CD4-positive, alpha-beta T cell treated with Interleukin-2 at 100 ng/mL for 4 hours (primary cell): ENCODE results near the gene KANSL1.

ENCODE experiments used
- DNase-seq: peaks from one replicate; pipeline ENCODE4 v3.0.0-alpha.2; 2020; ENCODE audit warnings: low spot score

The KANSL1 gene

DNA sequence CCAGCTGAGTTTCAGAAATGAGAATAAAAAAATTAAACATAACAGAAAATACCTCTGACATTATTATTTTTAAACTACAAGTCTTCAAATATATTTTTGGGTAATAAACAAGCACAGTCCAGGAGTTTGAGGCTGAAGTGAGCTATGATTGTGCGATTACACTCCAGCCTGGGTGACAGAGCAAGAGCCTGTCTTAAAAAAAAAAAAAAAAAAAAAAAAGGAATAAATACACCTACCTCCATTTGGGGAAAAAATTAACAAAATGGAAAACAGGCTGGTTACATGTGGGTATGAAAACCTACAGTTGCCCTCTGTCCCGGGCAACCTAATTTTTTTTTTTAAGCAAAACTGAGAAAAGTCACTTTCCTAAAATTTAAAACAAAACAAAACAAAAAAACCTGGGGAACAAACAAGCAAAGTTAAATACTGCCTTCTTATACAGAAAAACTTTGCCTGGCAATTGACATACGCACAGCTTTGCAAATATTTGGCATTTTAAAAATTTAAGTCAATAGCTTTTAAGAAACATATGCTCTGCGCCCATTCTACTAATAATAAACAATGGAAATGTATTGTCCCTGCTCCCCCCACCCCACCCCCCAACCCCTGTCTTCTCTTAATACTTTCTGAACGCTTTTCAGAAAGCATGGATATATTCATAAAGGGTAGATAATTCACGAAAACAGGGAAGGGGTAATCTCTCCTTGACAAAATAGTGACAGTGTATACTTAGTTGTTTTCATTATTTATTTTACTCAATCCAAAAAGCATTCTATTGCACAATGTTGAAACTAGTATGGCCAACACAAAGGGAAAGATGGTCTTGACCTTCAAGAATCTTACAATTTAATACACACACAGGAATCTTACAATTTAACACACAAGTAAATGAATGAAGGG, 112.9 kb downstream of the KANSL1 start:
- no peak for DNase-seq

DNA sequence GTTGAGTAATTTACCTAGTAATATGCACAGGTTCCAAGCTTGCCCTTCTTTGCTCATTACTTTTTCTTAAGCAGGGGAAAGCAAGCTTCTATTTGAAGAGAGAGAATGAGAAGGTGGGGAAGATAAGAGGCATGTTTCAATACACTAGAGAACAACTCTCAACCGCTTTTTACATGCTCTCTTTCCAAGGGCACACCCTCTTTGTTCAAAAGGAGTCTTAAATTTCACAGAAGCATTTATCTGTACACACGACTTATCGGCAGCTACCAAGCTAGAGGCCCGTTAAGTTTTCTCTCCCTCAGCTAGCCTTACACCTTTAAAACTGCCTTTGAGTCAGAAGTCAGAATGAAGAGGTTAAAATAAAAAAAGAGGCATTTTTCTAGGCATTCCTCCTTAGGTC, 114.6 kb downstream of the KANSL1 start:
- no peak for DNase-seq

DNA sequence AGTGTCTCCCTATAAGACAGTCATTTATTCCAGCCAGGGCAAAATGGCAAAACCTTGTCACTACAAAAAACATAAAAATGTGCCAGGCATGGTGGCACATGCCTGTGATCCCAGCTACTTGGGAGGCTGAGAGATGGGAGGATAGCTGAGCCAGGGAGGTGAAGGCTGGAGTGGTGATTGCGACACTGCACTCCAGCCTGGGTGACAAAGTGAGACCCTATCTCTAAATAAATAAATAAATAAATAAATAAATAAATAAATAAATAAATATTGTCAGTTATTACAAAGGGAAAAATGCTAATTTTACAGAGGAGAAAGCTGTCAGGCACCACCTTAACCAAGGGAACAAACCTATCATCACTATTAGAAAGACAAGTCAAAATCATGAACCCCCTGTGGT, 118.7 kb downstream of the KANSL1 start:
- no peak for DNase-seq

DNA sequence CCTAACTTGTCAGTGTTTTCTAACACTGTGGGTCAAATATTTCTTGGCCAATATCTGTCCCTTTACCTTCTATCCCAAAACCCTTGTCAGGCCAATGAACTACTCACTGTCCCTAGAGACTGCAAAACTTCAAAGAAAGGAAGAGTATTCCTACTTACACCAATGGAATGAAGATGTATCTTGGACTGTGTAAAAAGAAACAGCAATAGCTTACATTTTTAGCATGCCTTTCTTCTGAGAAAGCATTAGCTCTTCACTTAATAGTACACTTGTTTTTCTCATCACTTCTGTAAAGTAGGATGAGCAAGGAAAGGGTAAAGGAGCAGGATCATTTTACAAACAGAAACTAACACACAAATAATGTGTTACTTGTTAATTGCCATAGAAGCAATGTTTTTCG, 120.2 kb downstream of the KANSL1 start:
- DNase-seq, result no peak

DNA sequence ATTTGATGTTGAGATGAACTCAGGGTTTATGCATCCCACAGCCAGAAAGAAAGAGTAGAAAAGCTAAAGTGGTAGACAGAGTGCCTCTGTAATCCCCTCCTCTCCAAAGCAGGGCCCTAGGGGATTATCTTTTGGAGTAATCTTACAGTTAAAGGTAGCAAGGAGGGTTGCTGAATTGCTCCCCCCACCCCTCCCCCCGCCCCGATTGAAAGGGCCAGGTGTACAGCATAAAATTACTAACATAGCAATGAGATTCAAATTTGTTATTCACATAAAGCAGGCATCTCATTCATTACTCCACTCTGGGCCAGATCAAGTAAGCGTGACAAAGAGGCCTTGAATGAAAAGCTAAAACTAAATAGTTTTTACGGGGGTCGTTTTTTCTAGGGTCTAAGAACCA, 121.4 kb downstream of the KANSL1 start:
- DNase-seq, result no peak

DNA sequence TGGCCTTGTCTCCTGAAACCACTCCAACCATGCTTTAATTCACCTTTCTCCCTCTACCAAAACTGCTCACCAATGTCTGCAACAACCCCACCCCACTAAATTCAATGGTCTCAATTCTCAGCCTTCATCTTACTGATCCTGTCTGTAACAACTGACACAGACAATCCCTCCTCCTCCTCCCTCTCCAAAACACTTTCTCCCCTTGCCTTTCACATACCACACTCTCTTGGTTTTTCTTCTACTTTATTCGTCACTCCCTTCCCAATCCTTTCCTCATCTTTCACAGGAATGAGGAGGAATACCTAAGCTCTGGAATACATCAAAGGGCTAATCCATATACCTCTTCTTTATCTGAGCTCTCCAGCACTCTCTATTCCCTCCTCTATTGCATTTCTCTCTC, 128.8 kb downstream of the KANSL1 start:
- no peak for DNase-seq

DNA sequence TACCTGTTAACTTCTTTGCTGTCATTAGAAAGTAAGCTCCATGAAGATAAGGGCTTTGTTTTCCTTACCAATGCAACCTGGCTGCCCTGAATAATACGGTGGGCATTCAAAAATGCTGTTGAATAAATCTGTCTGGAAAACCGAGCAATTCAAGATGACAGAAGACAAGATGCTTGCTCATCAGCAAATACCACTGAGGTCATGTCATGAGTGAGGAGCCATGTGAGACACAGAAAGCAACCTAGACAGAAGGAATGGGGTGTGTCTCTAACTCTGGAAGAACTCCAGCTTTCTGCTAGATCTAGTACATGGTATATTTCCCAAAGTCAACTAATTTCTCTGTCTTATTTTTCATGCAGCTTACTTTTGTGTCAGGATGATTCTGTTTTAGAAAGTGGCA, 130.0 kb downstream of the KANSL1 start:
- no peak for DNase-seq

DNA sequence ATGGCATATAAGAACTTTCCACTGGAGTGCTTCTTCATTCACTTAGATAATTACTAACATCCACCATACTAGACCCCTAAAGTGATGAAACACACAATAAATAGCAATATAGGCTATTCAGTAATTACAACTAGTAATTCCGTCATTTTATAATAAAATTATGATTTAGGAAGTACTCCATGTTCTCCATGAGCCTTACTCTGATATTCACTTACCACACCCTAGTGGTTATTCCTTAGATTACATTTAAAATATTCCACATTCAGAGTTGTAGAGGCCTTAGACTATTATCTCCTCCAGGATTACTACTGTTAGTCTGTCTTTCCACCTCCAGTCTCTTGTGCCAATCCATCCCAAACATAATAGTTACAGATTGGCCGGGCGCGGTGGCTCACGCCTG, 131.8 kb downstream of the KANSL1 start:
- no peak for DNase-seq

DNA sequence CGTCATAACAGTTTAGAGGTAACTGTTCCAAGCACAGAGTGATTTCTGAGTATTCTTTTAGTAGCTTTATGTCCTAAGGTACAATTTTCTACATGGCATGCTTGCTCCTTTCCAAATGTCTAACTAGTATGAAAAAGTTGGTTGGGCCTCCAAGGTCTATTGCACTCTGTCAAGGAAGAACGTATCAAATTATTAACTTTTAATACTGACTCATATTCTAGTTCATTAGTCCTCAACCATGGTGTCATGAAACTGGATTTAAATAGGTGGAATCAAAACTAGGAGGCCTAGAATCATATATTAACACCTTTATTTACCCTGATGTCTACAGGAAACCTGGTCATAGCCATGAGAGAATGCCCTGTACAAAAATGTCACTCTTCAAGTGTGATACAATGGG, 132.8 kb downstream of the KANSL1 start:
- DNase-seq, result no peak

DNA sequence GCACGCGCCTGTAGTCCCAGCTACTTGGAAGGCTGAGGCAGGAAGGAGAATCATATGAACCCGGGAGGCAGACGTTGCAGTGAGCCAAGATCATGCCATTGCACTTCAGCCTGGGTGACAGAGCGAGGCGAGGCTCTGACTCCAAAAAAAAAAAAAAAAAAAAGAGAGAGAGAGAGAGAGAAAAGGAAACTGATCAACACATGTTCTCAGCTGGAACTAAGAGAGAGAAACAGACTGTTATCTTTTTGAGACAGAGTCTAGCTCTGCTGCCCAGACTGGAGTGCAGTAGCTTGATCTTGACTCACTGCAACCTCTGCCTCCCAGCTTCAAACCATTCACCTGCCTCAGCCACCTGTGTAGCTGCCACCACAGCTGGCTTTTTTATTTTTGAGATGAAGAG, 133.7 kb downstream of the KANSL1 start:
- no peak for DNase-seq

DNA sequence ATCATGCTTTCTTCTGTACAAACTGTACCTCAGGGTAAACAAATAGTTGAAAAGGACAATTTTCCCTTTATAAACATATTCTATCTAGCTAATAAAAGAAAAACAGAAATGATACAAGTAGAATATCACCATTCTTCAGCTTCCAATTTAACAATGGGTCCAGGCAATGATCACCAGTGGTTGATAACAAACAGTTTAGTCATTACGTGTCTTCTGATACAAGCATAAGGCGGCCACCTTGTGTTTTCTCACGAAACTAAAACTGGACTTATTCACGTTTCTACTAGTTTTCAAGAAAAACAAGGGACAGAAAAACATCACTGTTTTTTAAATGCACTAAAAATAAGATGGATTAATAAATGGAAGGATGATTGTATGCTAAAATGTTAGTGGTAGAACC, 135.9 kb downstream of the KANSL1 start:
- DNase-seq, result no peak

DNA sequence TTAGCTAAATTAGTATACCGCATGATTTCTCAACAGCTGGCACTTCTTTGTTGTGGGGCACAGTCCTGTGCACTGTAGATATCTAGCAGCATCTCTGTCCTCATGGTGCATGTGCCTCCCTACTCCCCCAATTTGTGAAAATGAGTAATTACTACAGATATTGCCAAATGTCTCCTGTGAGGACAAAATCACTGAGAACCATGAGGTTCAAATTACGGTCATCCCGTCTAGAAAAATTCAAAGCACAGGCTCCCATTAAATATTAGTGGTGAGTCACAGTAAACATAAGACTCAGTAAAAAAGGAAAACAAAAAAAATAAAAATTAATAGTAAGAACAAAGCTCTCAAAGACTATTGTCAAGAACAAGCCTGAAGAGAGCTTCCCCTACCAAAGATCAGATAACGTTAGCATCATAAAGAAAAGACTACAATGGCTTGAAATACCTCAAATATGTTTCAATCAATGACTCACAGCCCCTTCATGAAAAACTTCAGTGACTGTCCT, 136.4 kb downstream of the KANSL1 start:
- DNase-seq, result no peak

DNA sequence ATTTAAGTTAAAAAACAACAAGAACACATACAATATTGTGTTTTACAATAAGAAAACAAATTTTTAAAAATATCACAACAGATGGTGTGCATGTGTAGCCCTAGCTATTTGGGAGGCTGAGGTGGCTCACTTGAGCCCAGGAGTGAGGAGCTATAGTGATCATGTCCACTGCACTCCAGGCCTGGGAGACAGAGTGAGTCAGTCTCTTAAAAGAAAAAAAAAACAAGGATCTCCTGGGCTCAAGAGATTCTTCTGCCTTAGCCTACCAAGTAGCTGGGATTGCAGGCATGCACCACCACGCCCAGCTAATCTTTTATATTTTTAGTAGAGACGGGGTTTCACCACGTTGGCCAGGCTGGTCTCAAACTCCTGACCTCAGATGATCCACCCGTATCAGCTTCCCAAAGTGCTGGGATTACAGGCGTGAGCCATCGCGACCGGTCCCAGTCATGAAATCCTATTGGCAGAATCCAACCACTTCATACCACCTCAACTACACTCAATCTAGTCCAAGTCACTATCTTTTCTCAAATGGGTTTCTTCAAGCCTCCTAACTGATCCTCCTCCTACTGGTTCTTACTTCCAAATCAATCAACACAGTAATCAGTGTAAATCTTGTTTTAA, 139.2 kb downstream of the KANSL1 start:
- no peak for DNase-seq

DNA sequence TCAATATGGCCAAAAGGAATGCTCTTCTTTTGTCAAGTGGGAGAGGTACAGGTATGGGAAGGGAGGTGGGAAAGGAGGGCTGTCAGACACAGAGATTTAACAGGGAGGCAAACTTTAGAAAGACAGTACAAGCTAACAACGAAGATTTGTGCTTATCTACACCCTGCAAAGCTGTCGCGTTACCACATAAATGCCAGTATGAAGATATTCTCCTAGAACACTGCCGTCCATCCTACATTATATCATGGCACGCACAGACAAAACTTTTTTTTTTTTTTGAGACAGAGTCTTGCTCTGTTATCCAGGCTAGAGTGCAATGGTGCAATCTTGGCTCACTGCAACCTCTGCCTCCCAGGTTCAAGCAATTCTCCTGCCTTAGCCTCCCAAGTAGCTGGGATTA, 143.6 kb downstream of the KANSL1 start:
- no peak for DNase-seq

DNA sequence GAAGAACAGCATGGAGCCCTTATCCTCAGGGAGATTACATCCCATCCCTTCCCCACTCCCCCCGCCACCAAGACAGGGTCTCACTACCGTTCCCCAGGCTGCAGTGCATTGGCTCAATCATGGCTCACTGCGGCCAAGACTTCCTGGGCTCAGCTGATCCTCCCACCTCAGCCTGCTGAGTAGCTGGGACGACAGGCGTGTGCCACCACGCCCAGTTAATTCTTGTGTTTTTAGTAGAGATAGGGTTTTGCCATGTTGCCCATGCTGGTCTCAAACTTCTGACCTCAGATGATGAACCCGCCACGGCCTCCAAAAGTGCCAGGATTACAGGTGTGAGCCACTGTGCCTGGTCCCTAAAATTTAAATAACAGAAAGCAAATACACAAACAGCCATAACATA, 145.4 kb downstream of the KANSL1 start:
- no peak for DNase-seq

DNA sequence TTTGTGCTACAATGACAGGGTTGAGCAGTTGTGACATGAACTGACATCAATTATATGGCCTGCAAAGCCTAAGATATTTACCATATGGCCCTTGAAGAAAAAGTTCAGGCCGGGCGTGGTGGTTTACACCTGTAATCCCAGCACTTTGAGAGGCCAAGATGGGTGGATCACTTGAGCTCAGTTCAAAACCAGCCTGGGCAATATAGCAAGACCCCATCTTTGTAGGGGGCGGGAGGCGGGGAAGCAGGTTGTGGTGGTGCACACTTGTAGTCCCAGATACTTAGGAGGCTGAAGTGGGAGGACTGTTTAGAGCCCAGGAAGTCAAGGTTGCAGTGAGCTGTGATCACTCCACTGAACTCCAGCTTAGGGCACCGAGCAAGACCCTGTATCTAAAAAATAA, 145.8 kb downstream of the KANSL1 start:
- no peak for DNase-seq

DNA sequence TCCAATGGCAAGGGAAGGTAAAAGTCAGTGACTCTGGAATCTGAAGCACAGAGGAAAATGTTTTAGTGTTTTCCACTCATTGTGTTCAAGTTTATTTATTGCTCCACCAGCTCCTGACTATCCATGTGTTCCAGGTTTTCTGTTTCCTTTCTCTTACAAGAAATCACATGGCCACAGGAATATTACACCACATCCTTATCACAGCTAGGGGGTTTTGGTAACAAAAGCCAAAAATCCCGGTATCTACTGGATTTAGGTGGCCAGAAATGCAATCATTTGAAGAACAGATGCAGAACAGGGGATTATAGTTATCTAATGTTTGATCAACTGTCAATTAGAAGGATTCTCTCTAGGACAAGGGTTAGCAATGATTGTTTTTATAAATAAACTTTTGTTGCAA, 146.3 kb downstream of the KANSL1 start:
- DNase-seq, result no peak

DNA sequence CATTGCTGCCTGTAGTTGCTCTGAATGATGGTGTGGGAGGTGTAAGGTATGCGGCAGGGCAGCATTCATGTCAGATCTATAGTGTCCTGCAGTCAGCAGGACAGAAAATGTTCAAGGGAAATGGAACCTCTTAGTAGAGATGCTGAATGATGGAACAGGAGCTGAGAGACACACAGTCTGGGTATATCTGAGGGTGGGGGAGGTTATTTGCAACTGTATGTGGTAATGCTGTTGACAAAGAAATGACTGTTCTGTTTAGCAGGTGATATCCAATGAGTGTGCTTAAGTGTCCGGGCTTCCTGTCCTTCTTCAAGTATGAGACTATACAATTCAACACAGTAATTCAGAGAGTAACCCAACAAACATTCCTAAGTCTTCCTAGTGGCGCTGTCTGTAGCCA, 147.6 kb downstream of the KANSL1 start:
- no peak for DNase-seq

DNA sequence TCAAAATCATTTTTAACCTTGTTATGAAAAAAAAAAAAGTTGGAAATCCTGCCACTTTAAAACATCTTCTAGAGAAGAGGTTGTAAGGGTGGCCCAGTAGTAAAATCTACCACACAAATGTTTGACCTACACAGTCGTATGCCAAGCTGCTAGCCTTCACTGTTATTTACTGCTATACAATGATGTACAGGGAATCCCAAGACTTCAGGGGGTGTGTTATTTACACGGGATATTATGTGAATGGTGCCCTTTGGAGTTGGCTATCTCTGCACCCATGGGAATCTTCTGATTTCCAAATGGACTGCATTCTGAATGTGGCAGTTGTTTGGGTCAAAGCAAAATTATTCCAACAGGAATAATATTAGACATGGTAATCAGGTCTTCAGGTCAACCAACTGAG, 148.2 kb downstream of the KANSL1 start:
- DNase-seq, result no peak

DNA sequence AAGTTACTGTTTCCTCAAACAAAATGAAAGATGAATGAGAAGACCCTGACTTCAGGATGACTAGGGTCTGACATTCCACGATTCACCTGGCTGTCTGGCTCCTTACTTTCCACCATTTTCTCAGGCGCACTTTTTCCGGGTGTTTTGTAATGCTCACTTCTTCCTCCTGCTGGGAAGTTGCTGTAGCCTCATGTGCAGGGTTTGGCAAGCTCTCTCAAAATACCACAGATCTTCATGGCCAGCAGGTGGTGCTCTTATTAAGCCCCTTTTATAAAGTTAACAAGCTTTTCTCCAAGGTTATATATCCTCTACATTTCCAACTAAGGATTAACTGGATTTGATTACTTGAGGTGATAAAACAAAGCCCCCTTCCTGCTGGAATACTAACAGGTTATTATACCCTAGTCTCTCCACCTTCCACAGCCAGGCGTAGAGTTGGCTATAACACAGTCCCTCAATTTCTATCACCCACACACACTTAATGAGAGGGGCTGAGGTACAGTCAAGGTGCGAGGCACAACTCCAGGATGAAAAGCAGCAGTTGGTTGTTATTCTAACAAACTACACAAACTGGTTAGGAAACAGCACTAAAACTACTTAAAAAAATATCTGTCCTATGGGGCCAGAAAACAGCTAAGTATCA, 148.8 kb downstream of the KANSL1 start:
- peak; percentile 66 for DNase-seq

DNA sequence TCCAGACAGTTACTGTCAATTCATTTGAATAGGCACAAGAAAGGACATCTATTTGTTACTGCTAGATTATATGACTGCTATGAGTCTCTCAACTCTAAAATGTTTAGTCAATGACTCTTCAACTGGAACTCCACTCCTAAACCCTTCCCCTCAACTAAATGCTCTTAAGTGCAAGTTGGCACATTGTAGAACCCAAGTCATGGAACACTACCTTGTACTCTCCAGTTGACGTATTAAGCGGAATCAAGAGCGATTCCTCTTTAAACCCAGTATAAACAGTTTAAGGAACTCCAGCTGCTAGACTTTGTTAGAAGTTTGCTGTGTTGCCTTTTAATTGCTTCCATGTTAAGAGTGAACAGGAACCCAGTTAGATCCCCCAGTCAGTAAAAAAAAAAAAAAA, 149.6 kb downstream of the KANSL1 start:
- no peak for DNase-seq

DNA sequence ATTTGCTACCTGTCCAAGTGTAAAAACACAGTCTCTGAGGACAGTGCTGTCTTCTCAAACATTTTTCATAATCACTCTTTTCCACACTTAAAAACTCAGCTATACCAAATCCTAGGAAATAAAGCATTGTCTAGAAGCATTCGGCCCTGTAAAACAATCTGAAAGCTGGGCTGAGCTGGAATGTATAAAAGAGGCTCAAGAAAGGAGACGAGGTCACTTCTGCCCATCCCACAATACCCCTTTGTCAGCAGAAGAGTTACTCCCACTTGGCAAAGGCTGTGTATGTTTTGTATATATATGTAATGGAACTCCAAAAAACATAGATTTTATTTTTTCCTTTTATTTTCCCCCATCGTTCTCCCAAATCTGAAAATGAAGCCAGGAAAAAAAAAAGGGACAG, 150.3 kb downstream of the KANSL1 start:
- no peak for DNase-seq

DNA sequence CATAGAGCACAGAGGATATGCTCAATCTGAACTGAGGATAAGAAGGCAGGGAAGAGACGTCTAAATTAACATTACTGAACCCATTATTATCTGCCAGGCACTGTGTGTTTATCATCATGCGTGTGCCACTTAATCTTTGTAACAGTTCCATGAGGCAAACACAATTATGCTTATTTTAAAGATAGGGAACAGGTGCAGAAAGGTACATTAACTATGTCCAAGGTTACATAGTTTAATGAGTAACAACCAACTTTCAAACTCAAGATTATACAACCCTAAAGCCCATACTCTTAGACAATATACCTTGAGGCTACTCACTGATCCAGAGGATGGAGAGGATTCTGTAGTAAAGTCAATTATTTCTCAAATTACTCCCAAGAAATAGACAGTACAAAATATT, 151.0 kb downstream of the KANSL1 start:
- DNase-seq, result no peak
